GM19452 (cell line): ENCODE results near the gene OR5V1.
"Not testable (repeated sequence)": the region's sequence is repeated elsewhere in the genome, so short reads cannot be mapped to it uniquely, and the experiment has no call there.

Experiments
- ATAC-seq: cut with Tn5 transposase; IDR thresholded peaks from one replicate; pipeline ENCODE4 v1.9.1; 2021; ENCODE audit not compliant: unreplicated experiment

Gene OR5V1

GRCh38 chr6:29368765-29369164 lies at the start of gene OR5V1:
Gene OR5V1, minus strand, starts transcription at chr6:29368865. Its CDS starts 12,670 bp downstream, at chr6:29356195.
- ATAC-seq: no peak

- ATAC-seq: no peak
Measured at GRCh38 chr6:29414588-29414987, 45.9 kb upstream of the OR5V1 start, which contains the start of gene OR12D1. Gene OR12D1, plus strand, starts transcription at chr6:29414928.

- ATAC-seq: no peak
Measured at GRCh38 chr6:29403801-29404200, 35.1 kb upstream of the OR5V1 start.

GRCh38 chr6:29399525-29399924 lies 30.9 kb upstream of the OR5V1 start:
- no peak for ATAC-seq

- ATAC-seq: no peak
Measured at GRCh38 chr6:29395331-29395730, 26.7 kb upstream of the OR5V1 start, which contains the start of gene OR12D2. Gene OR12D2, plus strand, starts transcription at chr6:29395631. Its CDS starts 1,069 bp downstream, at chr6:29396700.

- ATAC-seq: no peak
Measured at GRCh38 chr6:29388533-29388932, 19.9 kb upstream of the OR5V1 start.

- no peak for ATAC-seq
Measured at GRCh38 chr6:29376003-29376402, 7.3 kb upstream of the OR5V1 start.

GRCh38 chr6:29375191-29375590 lies 6.5 kb upstream of the OR5V1 start, which contains the start of gene OR12D3:
Gene OR12D3, minus strand, starts transcription at chr6:29375291. Its CDS starts 4 bp downstream, at chr6:29375287.
- no peak for ATAC-seq

GRCh38 chr6:29355603-29356002 lies 13.1 kb downstream of the OR5V1 start:
- no peak for ATAC-seq

GRCh38 chr6:29354980-29355379 lies 13.7 kb downstream of the OR5V1 start:
- no peak for ATAC-seq

- ATAC-seq: not testable (repeated sequence)
Measured at GRCh38 chr6:29349348-29349747, 19.3 kb downstream of the OR5V1 start.

- no peak for ATAC-seq
Measured at GRCh38 chr6:29345380-29345779, 23.3 kb downstream of the OR5V1 start.

GRCh38 chr6:29336269-29336668 lies 32.4 kb downstream of the OR5V1 start:
- ATAC-seq: no peak

GRCh38 chr6:29332676-29333075 lies 36.0 kb downstream of the OR5V1 start:
- no peak for ATAC-seq

- ATAC-seq: no peak
Measured at GRCh38 chr6:29325777-29326176, 42.9 kb downstream of the OR5V1 start.

GRCh38 chr6:29323332-29323731 lies 45.3 kb downstream of the OR5V1 start:
- not testable (repeated sequence) for ATAC-seq

- no peak for ATAC-seq
Measured at GRCh38 chr6:29319931-29320330, 48.7 kb downstream of the OR5V1 start.
